ENCODE data around the gene KRTAP10-3.
"Not testable (repeated sequence)": the region's sequence is repeated elsewhere in the genome, so short reads cannot be mapped to it uniquely, and the experiment has no call there.

Gene KRTAP10-3

GRCh38 chr21:44583800-44584147 lies 25.2 kb upstream of the KRTAP10-3 start:
- no peak for DNase-seq (ENCODE audit: low read depth)
- H3K4me3 ChIP-seq (ENCODE audit: control insufficient read depth, low read depth, low read length) = no peak overlapping the region

GRCh38 chr21:44583089-44583799 lies 24.6 kb upstream of the KRTAP10-3 start:
- H3K4me3 ChIP-seq (ENCODE audit: control insufficient read depth, low read depth, low read length) = no peak overlapping the region
- no peak for DNase-seq (ENCODE audit: low read depth)
- TF ChIP-seq CTCF (IDR thresholded peaks at IDR 0.05; ENCODE audit: control insufficient read depth, insufficient read depth, low read depth, low read length, missing control alignments) = no peak

More at GRCh38 chr21:44583800-44584147, 25.2 kb upstream of the KRTAP10-3 start:
- TF ChIP-seq CTCF (IDR thresholded peaks at IDR 0.05; ENCODE audit: control insufficient read depth, insufficient read depth, low read depth, low read length, missing control alignments) = no peak

GRCh38 chr21:44582055-44582454 lies 23.5 kb upstream of the KRTAP10-3 start:
- DNase-seq (ENCODE audit: low read depth) = no peak
- TF ChIP-seq CTCF (IDR thresholded peaks at IDR 0.05; ENCODE audit: control insufficient read depth, insufficient read depth, low read depth, low read length, missing control alignments) = no peak
- H3K4me3 ChIP-seq (ENCODE audit: control insufficient read depth, low read depth, low read length) = no peak overlapping the region

GRCh38 chr21:44581158-44581557 lies 22.6 kb upstream of the KRTAP10-3 start:
- no peak for DNase-seq (ENCODE audit: low read depth)
- no peak for TF ChIP-seq CTCF (IDR thresholded peaks at IDR 0.05; ENCODE audit: control insufficient read depth, insufficient read depth, low read depth, low read length, missing control alignments)
- H3K4me3 ChIP-seq (ENCODE audit: control insufficient read depth, low read depth, low read length) = no peak overlapping the region

GRCh38 chr21:44580231-44580821 lies 21.7 kb upstream of the KRTAP10-3 start, which contains the start of gene KRTAP10-5:
Gene KRTAP10-5, minus strand, starts transcription at chr21:44580604. Its CDS starts 26 bp downstream, at chr21:44580578.
- not testable (repeated sequence) for H3K4me3 ChIP-seq (ENCODE audit: control insufficient read depth, low read depth, low read length); DNase-seq (ENCODE audit: low read depth)

- no peak for DNase-seq (ENCODE audit: low read depth)
- no peak for TF ChIP-seq CTCF (IDR thresholded peaks at IDR 0.05; ENCODE audit: control insufficient read depth, insufficient read depth, low read depth, low read length, missing control alignments)
- H3K4me3 ChIP-seq (ENCODE audit: control insufficient read depth, low read depth, low read length) = no peak overlapping the region
Measured at GRCh38 chr21:44579833-44580144, 21.2 kb upstream of the KRTAP10-3 start.

GRCh38 chr21:44579056-44579832 lies 20.6 kb upstream of the KRTAP10-3 start:
- H3K4me3 ChIP-seq (ENCODE audit: control insufficient read depth, low read depth, low read length) = no peak overlapping the region
- no peak for TF ChIP-seq CTCF (IDR thresholded peaks at IDR 0.05; ENCODE audit: control insufficient read depth, insufficient read depth, low read depth, low read length, missing control alignments)
- no peak for DNase-seq (ENCODE audit: low read depth)

All from AG09309 (cell line).